ENCODE measurements around the gene TSPAN14. TPM values are rescaled to one million over a fixed set of nuclear protein-coding genes. Genes with fewer than 3 reads are reported as not detected.

Gene TSPAN14
- total and polyA plus RNA-seq, 2 of the 13 experiments (the other 11 are each of a cell fraction or from before 2014, with no cell fraction given), result 24.1 to 80.6 TPM

GRCh38 chr10:80406204-80406603 lies 47.9 kb upstream of the TSPAN14 start (continued):
- TF ChIP-seq THAP11 (CRISPR knock-in tag; IDR thresholded peaks at IDR 0.05) (0 out of 2 replicates have a peak, but pooled peaks have one; percentile 10), HES4 (CRISPR knock-in tag; IDR thresholded peaks at IDR 0.05; ENCODE audit: borderline replicate concordance) (no peak), MEIS1 (CRISPR knock-in tag; IDR thresholded peaks at IDR 0.05; ENCODE audit: borderline replicate concordance) (no peak), ZNF878 (CRISPR knock-in tag; IDR thresholded peaks at IDR 0.05) (no peak), ARNT (IDR thresholded peaks at IDR 0.05) (no peak), ZNF672 (CRISPR knock-in tag; IDR thresholded peaks at IDR 0.05) (no peak), CREBL2 (CRISPR knock-in tag; IDR thresholded peaks at IDR 0.05; ENCODE audit: borderline replicate concordance) (no peak), ZKSCAN1 (IDR thresholded peaks at IDR 0.05; ENCODE audit: low read length) (no peak), GTF3A (CRISPR knock-in tag; conservative IDR thresholded peaks at IDR 0.05) (no peak), TSC22D2 (CRISPR knock-in tag; IDR thresholded peaks at IDR 0.05; ENCODE audit: borderline replicate concordance) (no peak), MED1 (CRISPR knock-in tag; IDR thresholded peaks at IDR 0.05) (0 out of 2 replicates have a peak, but pooled peaks have one; percentile 34), TBP (CRISPR knock-in tag; IDR thresholded peaks at IDR 0.05) (no peak), ZBTB46 (CRISPR knock-in tag; IDR thresholded peaks at IDR 0.05; ENCODE audit: borderline replicate concordance) (no peak), ZBTB1 (CRISPR knock-in tag; IDR thresholded peaks at IDR 0.05; ENCODE audit: borderline replicate concordance) (no peak), ZNF503 (CRISPR knock-in tag; IDR thresholded peaks at IDR 0.05) (no peak), ZNF142 (CRISPR knock-in tag; IDR thresholded peaks at IDR 0.05) (no peak), PCBP2 (optimal IDR thresholded peaks at IDR 0.05; ENCODE audit: low read depth, low read length, poor library complexity, severe bottlenecking) (no peak), SRSF9 (IDR thresholded peaks at IDR 0.05; ENCODE audit: borderline replicate concordance, insufficient read depth, low read depth, low read length, poor library complexity, severe bottlenecking) (no peak), YEATS2 (CRISPR knock-in tag; IDR thresholded peaks at IDR 0.05; ENCODE audit: borderline replicate concordance) (no peak)
- TF ChIP-seq, protein P1, sequence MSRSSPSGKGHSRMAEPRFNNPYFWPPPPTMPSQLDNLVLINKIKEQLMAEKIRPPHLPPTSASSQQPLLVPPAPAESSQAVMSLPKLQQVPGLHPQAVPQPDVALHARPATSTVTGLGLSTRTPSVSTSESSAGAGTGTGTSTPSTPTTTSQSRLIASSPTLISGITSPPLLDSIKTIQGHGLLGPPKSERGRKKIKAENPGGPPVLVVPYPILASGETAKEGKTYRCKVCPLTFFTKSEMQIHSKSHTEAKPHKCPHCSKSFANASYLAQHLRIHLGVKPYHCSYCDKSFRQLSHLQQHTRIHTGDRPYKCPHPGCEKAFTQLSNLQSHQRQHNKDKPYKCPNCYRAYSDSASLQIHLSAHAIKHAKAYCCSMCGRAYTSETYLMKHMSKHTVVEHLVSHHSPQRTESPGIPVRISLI (CRISPR knock-in tag; IDR thresholded peaks at IDR 0.05; ENCODE audit: borderline replicate concordance), result no peak
